Measurements from ENCODE around the gene TDRD10.

The TDRD10 gene

DNA sequence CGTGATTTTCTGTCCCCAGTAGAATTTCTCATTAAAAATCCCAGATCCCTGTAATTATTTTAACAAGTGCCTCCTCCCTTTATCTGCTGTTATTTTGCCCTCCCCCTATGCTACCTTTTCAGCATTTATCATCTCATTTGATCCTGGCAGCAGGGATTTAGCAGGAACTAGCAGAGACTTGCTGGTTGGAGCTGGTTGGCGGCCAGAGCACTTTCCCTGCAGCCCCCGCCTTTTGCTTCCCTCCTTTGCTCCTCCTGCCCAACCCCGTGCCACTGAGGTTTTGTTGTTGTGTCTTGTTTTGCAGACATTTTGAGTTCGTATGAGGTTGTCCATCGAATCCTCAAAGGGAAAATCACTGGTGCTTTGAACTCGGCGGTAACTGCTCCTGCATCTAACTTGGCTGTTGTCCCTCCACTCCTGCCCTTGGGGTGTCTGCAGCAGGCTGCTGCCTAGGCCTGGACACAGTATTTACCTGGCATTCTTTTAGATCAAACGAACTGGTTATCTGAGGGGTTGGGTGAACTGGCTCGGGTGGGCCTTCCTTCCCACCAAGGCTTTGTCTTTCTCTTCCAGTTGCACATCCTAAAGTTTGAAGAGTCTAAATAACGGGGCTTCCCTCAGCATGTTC is 45.2 kb downstream of the TDRD10 start:
- DNase-seq, result no peak
- no peak overlapping the region for H3K4me2 ChIP-seq (ENCODE audit: low read depth, low read length)
- TF ChIP-seq, protein P1, sequence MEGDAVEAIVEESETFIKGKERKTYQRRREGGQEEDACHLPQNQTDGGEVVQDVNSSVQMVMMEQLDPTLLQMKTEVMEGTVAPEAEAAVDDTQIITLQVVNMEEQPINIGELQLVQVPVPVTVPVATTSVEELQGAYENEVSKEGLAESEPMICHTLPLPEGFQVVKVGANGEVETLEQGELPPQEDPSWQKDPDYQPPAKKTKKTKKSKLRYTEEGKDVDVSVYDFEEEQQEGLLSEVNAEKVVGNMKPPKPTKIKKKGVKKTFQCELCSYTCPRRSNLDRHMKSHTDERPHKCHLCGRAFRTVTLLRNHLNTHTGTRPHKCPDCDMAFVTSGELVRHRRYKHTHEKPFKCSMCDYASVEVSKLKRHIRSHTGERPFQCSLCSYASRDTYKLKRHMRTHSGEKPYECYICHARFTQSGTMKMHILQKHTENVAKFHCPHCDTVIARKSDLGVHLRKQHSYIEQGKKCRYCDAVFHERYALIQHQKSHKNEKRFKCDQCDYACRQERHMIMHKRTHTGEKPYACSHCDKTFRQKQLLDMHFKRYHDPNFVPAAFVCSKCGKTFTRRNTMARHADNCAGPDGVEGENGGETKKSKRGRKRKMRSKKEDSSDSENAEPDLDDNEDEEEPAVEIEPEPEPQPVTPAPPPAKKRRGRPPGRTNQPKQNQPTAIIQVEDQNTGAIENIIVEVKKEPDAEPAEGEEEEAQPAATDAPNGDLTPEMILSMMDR (IDR thresholded peaks at IDR 0.05; ENCODE audit: low read length), result no peak
- H3K79me2 ChIP-seq (ENCODE audit: low read length), result no peaks in the 10 kb centered on the region
- H3F3A ChIP-seq (ENCODE audit: insufficient read depth, low read length), result peaks cover 7% of the 10 kb centered on the region; the same call in 1 of the 2 replicates
- peaks cover 19% of the 10 kb centered on the region for H3K4me1 ChIP-seq (ENCODE audit: low read length)
- no peak overlapping the region for H2AFZ ChIP-seq (ENCODE audit: low read length)
- no peak overlapping the region for H3K27ac ChIP-seq (ENCODE audit: low read length)
- H4K20me1 ChIP-seq (ENCODE audit: insufficient read depth, low read length), result 0 out of 2 replicates have a peak, but pooled peaks cover 5% of the 10 kb centered on the region
- no peak overlapping the region for H3K9ac ChIP-seq (ENCODE audit: low read length)
- H3K27me3 ChIP-seq (replicated peaks; ENCODE audit: insufficient read depth, low read length), result no peaks in the 10 kb centered on the region
- no peaks in the 10 kb centered on the region for H3K9me3 ChIP-seq (replicated peaks; ENCODE audit: insufficient read depth, low read length)
- no peak overlapping the region for H3K4me3 ChIP-seq (ENCODE audit: low read length)
- no peaks in the 10 kb centered on the region for H3K9me2 ChIP-seq (replicated peaks; ENCODE audit: insufficient read depth, low read length)
- H3K36me3 ChIP-seq (replicated peaks; ENCODE audit: insufficient read depth, low read length), result peaks cover 14% of the 10 kb centered on the region

DNA sequence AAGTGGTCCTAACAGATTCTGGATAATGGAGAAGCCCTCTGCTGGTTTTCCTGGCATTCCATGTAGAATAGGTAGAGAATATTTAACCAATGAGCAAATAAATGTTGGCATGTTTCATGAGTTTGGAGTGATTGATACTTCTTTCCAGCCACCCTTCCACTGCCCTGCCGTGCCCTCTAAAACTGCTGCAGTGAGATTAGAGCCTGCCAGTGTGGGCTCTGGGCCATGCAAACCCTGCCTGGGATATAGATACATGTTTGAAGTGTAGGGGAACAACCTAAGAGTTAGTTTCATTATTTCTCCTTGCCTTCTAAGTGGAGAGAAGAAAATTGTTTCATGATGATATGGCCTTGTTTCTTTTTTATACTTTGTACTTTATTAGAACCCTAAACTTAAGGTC is 46.0 kb downstream of the TDRD10 start:
- Histone ChIP-seq H3K9me3 (replicated peaks; ENCODE audit: insufficient read depth, low read length) (no peaks in the 10 kb centered on the region), H3K9me2 (replicated peaks; ENCODE audit: insufficient read depth, low read length) (no peaks in the 10 kb centered on the region), H3K4me1 (ENCODE audit: low read length) (peaks cover 19% of the 10 kb centered on the region), H3K36me3 (replicated peaks; ENCODE audit: insufficient read depth, low read length) (peaks cover 21% of the 10 kb centered on the region), H3K9ac (ENCODE audit: low read length) (no peak overlapping the region), H3K4me3 (ENCODE audit: low read length) (no peak overlapping the region), H3K27me3 (replicated peaks; ENCODE audit: insufficient read depth, low read length) (no peaks in the 10 kb centered on the region), H3K27ac (ENCODE audit: low read length) (no peak overlapping the region), H3K79me2 (ENCODE audit: low read length) (no peaks in the 10 kb centered on the region), H3K4me2 (ENCODE audit: low read depth, low read length) (no peak overlapping the region), H2AFZ (ENCODE audit: low read length) (no peak overlapping the region), H3F3A (ENCODE audit: insufficient read depth, low read length) (peaks cover 7% of the 10 kb centered on the region; the same call in 1 of the 2 replicates), H4K20me1 (ENCODE audit: insufficient read depth, low read length) (0 out of 2 replicates have a peak, but pooled peaks cover 5% of the 10 kb centered on the region)
- no peak for DNase-seq
- TF ChIP-seq EZH2phosphoT487 (IDR thresholded peaks at IDR 0.05; ENCODE audit: low read length), result no peak
- no peak for TF ChIP-seq EZH2 (optimal IDR thresholded peaks at IDR 0.05; ENCODE audit: low read depth, low read length)
- TF ChIP-seq, protein P1 (IDR thresholded peaks at IDR 0.05; ENCODE audit: low read length), result no peak

DNA sequence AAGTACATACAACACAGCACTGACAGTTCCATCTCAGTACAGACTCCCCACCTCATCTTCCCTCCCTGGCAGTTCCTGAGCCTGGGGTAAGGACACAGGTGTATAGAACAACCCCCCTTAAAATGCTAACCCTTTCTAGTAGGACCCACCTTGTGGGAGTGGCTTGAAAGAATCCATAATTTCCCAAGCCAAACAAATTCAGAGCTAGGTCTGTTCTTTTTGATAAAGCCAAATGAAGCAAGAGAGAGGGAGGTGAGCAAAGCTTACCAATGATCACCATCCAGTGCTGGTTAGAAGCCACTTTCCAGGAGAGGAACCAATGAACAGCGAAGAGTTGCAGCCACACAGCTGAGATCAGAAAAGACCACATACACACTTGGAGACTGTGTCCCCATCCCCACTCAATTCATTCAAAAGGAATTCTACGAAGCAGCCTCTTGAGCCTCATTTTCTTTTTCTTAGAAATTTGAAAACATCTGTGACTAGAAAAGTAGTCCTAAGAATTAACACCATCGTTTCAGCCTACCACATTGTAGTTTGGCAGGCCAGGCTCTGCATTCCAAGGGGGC is 47.3 kb downstream of the TDRD10 start:
- no peak for DNase-seq
- H4K20me1 ChIP-seq (ENCODE audit: insufficient read depth, low read length), result 0 out of 2 replicates have a peak, but pooled peaks cover 5% of the 10 kb centered on the region
- TF ChIP-seq EZH2 (optimal IDR thresholded peaks at IDR 0.05; ENCODE audit: low read depth, low read length) (no peak), EZH2phosphoT487 (IDR thresholded peaks at IDR 0.05; ENCODE audit: low read length) (no peak)
- TF ChIP-seq, protein P1 (IDR thresholded peaks at IDR 0.05; ENCODE audit: low read length), result no peak
- no peak overlapping the region for H3K4me3 ChIP-seq (ENCODE audit: low read length)
- peaks cover 19% of the 10 kb centered on the region for H3K4me1 ChIP-seq (ENCODE audit: low read length)
- no peak overlapping the region for H3K4me2 ChIP-seq (ENCODE audit: low read depth, low read length)
- peaks cover 4% of the 10 kb centered on the region; the same call in 1 of the 2 replicates for H3K79me2 ChIP-seq (ENCODE audit: low read length)
- H3F3A ChIP-seq (ENCODE audit: insufficient read depth, low read length), result peaks cover 10% of the 10 kb centered on the region; the same call in 1 of the 2 replicates
- H3K27me3 ChIP-seq (replicated peaks; ENCODE audit: insufficient read depth, low read length), result no peaks in the 10 kb centered on the region
- H3K9me3 ChIP-seq (replicated peaks; ENCODE audit: insufficient read depth, low read length), result no peaks in the 10 kb centered on the region
- H3K9ac ChIP-seq (ENCODE audit: low read length), result no peak overlapping the region
- no peak overlapping the region for H2AFZ ChIP-seq (ENCODE audit: low read length)
- H3K9me2 ChIP-seq (replicated peaks; ENCODE audit: insufficient read depth, low read length), result no peaks in the 10 kb centered on the region
- peaks cover 30% of the 10 kb centered on the region for H3K36me3 ChIP-seq (replicated peaks; ENCODE audit: insufficient read depth, low read length)
- no peak overlapping the region for H3K27ac ChIP-seq (ENCODE audit: low read length)

Measured in MM.1S (cell line).